HG03354 (cell line): ENCODE data around the gene TDRD10.
A peak's percentile ranks its signal among the peaks of the same experiment; 100 is the strongest.

Experiments
- ATAC-seq: cut with Tn5 transposase; IDR thresholded peaks from one replicate; pipeline ENCODE4 v1.9.1; 2021; ENCODE audit warnings: mild to moderate bottlenecking; ENCODE audit not compliant: unreplicated experiment, poor library complexity, severe bottlenecking

Gene TDRD10

DNA sequence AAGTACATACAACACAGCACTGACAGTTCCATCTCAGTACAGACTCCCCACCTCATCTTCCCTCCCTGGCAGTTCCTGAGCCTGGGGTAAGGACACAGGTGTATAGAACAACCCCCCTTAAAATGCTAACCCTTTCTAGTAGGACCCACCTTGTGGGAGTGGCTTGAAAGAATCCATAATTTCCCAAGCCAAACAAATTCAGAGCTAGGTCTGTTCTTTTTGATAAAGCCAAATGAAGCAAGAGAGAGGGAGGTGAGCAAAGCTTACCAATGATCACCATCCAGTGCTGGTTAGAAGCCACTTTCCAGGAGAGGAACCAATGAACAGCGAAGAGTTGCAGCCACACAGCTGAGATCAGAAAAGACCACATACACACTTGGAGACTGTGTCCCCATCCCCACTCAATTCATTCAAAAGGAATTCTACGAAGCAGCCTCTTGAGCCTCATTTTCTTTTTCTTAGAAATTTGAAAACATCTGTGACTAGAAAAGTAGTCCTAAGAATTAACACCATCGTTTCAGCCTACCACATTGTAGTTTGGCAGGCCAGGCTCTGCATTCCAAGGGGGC lies 47.3 kb downstream of the TDRD10 start:
- no peak for ATAC-seq

DNA sequence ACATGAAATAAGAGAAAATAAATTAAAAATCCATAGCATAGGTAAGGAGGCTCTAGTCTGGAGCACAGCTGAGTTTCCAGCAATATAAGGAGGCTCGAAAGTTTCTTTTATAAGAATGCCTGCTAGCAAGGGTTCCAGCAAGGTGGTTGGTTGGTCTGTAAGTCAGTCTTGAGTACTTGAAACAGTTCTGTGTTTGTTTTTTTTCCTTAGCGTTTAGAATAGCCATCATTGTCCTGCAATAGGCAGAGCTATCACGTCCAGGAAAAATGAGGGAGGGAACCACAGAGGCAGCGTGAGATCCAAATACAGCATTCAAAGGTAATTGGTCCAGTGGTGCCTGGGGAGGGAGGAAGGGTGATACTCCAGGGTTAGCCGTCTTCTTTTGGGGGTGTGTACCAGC lies 48.1 kb downstream of the TDRD10 start:
- no peak for ATAC-seq

DNA sequence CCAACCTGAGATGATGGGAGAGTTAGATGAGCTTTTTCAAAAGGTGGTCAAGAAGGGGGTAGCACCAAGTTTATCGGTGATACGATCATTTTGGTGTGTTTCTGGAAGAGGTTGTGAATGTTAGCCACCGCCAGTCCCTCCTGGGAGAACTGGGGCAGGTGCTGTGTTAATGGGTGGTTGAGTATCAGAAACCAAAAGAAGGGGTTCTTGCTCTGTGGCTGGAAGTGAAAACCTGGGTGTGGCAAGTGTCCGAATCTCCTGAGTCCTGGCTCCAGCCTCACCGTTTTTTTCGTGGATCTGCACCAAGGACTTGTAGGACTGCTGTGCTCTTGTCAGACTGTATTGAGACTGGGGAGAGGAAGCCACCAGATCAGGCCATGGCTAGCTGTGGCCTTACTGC lies 48.6 kb downstream of the TDRD10 start:
- ATAC-seq: no peak

DNA sequence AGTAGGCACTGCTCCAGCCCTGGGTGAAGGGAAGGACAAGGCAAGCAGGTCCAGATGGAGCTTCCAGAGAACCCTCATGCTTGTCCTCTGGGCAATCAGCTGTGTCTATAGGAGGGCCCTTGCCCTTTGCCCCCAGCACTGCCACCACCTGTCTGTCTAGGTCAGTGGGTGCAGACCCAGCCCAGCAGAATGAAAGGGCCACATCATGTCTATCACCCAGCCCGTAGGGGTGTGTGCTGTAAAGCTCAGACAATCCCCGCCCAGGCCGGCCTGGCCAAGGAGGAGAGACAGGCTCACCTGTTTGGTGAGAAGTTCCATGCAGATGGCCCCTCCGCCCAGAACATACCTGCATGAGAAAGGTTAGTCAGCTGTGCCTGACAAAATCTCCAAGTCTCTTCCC lies 49.5 kb downstream of the TDRD10 start:
- ATAC-seq: no peak

DNA sequence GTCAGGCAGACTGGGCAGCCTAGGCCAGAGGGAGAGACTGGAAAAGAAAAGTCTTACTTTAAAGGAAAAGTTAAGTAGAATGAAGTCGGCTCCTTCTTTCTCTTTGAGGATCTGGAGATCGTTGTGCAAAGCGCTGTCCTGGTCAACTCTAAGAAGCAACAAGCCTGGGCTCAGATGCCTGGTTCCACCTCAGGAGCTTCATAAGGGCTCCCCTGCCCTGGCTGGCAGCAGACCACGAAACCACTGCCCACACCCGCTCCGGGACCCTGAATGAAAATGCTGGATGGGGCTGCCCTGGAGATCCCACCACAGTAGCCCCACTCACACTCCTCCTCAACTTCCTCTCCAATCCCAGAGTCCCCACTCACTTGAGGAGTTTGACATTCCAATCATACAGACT lies 50.0 kb downstream of the TDRD10 start:
- ATAC-seq: no peak

DNA sequence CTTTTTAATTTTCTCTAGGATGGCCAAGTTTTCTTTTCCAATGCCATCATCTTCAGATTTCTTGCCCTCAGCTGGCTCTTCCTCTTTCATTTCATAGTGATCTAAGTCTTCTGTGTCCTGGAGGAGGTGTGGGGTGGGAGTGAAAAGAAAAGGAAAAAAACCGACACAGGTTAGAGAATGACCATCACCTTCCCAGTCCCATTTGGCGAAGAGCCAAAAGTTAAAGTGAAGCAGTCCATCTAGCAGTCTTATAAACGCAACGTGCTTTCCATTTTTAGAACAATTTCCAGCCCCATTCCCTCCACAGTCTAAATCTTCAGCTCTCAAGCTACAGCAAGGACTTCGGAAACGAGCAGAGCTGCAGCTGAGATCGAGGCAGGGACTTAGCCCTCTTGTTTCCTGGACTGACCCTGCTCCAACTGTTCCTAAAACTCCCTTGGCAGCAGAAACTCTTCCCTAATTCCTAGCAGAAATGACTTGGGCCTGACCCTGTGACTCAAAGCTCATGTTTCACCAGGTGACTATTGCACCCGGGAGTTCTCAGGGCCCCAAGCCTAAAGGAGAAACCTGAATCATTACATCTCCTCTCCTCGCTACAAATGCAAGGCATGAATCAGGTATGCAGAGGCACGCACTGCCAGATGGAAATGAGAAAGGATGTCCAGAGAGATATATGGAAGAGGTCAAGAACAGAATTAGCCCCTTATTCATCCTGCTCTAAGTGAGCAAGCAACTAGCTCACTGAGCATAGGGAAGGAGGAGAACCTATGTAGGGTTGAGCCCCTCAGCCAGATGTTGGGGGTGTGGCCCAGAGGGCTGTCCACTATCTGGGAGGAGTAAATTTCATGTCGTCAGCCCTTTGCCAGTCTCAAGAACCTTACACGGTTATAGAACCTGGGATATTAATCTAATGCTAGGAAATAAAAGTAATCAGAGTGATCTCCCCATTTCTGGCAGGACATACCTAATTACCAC lies 51.3 kb downstream of the TDRD10 start:
- ATAC-seq: no peak

DNA sequence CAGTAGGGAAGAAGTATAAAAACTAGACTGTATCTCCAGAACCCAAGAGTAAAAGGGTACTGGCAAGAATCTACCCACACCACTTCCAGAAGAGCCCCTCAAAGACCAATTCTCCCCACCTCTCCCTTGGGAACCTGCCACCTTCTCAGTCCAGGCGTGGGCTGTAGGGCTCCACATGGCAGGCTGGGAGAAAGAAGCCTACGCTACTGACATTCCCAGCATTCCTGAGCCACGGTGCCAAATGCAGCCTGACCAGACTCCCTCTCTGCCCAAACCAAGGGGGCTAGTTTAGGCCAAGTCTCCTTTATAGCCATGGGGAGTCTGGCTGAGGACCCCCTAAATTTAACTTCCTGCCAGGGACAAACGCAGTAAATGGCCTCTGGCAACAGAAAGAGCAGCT lies 54.4 kb downstream of the TDRD10 start:
- ATAC-seq: no peak

DNA sequence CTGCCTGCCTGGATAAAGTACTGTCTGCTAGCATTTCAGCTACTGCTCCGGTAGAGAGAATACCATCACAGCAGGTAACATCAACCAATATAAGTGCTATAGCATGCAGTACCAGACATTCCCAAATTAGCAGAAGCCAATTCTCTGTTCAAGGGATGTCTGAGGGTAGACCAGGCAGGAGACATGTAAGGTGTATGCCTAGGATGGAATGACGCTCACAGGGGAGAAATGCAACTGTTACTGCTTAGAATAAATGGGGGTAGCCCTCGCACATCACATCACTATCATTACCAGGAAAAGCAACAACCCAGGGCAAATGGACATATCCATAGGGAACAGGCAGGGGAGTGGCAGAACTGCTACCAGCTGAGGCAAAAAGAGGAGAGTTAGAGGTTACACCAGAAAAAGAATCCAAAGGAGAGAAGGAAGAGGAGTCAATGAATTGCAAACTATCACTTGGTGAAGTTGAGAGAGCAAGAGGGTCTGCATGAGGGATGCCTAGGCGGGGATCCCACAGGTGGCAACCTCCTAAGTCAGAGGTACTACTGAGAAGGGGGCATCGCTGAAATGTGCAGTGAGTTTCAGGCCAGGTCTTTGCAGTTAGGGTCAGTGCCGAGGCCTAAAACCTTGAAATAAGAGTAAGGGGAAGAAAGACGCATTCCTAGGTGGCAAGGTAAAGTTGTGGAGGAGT lies 55.4 kb downstream of the TDRD10 start:
- no peak for ATAC-seq

DNA sequence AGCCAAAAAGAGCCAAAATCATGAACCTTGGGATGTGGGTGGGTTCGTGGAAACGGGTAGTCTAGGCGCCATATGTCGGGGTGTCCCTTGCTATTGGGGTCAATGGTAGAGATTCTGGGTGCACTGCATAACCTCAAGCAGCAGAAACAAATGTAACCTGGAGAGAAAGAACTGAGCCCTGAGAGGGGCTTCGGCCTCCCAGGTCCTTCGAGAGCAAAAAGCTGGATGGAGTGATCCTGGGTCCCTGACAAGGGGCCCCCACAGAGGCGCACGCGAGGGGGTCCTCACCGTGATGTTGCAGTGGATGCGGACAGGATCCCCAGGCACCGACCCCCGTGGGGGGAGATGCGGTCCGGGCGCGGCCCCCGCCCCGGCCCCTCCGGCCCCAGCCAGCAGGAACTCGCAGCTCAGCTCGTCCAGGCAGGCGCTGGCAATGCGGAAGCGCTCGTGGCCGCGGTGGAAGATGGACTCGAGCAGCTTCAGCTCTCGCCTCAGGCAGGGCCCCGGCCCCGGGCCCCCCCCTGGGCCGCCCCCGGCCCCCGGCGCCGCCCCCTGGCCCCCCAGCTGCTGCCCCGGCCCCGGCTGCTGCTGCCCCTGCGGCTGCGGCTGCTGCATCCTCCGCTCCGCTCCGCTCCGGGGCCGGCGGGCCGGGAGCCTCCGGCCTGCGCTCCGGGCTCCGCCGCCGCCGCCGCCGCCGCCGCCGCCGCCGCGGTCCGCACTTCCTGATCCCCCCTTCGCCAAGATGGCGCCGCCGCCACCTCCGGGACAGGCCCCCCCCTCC lies 56.1 kb downstream of the TDRD10 start, which contains the start of gene UBE2Q1:
TSS of gene UBE2Q1 (minus strand) at position 724 of the 781 bp plus-strand sequence. CDS start at position 615, 109 bp downstream.
- ATAC-seq: peak; percentile 19

DNA sequence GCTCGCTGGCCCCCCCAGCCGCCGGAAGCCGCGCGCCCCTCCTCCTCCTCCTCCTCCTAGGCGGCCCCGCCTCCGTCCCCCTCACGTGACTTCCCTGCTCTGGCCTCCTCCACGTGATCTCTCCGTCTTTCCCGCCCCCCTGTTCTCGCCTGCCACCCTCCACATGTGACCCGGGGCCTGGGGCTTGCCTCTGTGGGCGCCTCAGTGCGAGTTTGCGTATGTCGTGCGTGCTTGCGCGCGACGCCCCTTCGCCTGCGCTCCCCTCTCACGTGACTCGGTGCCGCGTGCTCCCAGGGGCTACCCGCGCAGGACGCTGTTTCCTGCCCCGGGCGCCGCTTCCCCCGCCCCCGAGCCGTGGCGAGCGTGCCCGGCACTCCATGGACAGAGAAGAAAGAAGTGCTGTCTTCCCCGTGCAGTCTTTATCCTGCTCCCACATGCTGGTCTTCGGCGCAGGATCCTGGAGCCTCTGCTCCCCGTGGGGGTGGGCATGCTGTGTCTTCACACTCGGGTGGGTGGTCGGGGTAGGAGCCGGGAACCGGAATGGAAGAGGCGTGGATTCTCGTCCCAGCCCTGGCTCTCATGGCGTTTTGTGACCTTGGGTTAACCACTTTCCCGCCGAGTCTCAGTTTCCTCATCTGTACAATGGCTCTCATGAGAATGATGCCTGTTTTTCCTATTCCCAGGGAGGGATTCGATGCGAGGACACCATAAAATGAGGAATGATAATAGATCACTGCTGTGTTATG lies 56.9 kb downstream of the TDRD10 start:
- peak; percentile 87 for ATAC-seq

DNA sequence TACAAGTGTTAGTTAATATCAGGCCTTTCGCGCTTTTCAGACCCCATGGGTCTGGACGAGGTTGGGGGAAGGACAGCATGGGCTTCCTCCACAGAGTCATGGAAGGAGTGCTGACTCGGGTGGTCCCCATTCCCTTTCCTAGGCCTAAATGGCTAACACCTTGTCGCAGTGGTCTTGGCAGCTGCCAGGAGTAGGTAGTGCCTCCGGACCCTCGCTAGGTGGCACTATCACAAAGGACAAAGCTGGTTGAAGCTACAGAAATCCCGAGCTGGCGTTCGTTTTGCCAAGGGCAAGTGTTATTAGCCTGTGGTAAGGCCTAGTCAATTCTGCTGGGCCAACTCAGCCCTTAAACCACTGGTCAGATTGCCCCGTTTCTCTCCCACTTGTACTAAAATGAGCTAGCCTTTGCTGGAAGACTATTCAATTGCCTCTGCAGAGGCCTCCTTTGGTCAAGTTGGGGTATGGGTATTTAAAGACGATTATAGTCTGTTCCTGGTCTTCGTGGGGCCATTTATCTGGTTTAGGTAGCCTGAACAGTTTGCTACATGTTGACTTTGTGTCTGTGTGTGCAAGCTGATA lies 57.5 kb downstream of the TDRD10 start:
- peak; percentile 48 for ATAC-seq

DNA sequence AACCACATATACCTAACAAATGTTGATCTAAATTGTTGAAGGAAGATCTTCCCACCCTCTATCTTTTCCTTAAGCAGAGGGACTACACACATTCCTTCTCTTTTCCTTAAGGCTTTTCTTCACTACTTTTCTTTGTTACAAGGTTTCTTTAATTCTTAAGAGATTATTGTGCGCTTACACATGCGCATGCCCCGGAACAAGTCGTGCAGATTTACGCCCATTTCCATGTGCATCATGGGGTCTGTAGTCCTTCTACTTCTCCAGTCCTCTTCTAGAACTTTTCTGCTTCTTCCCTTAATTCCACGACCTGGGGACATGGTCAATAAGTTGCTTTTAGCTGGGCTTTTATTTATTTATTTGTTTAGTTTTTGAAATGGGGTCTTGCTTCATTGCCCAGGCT lies 63.9 kb downstream of the TDRD10 start:
- no peak for ATAC-seq

DNA sequence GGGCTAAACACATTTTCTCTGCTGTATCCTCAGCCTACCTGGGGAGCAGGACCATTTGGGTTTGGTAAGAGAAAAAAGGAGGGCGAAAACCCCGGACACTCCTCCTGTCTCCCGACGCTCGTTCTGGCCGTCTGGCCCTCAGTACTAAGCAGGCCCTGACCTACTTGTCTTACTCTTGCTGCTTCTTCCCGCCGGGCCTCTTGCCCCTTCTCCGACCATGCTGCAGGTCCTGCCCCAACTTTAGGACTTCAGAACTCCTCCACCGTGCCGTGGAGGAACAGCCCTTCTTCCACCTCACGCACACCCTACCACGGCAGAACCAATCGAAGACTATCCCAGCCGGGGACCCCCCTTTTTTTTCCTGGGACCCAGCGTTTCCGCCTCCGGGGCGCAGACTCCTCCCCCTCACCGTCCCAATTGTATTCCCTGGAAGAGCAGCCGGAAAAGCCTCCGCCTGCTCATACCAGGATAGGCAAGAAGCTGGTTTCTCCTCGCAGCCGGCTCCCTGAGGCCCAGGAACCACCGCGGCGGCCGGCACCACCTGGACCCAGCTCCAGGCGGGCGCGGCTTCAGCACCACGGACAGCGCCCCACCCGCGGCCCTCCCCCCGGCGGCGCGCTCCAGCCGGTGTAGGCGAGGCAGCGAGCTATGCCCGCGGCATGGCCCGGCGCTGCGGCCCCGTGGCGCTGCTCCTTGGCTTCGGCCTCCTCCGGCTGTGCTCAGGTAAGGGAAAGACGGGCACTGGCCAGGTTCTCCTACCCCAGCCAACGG lies 65.6 kb downstream of the TDRD10 start, which contains the start of gene CHRNB2:
TSS of gene CHRNB2 (plus strand) at position 393 of the 771 bp plus-strand sequence. CDS start at position 660, 267 bp downstream.
- ATAC-seq: no peak

DNA sequence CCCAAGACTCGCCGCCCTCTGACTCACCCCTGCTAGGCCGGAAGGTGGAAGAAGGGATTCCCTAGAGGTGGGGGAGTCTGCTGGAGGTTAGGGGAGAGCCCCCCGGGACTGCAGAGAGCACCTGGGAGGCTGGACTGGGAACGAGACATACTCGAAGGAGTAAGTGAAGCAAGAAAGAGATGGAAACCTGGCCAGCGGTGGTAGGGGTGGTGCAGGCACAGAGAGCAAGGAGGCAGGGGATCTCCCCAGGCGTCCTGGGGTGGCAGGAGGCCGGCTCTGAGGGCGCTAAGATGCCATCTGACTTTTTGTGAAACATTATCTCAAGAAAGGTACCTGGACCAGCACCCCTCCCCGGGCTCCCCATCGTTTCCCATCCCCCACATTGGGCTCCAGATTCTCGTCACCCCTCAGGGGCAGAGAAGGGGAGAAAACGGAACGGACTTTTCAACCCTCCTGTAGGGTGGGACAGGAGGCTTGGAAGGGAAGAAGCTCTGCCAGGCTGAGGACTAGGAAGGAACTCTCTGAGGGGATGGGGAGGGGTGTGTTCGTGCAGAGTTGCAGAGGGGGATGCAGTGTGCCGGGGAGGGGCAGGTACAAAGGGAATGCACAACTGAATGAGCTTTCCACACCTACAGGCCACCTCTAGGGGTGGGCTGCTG lies 66.3 kb downstream of the TDRD10 start:
- ATAC-seq: no peak

DNA sequence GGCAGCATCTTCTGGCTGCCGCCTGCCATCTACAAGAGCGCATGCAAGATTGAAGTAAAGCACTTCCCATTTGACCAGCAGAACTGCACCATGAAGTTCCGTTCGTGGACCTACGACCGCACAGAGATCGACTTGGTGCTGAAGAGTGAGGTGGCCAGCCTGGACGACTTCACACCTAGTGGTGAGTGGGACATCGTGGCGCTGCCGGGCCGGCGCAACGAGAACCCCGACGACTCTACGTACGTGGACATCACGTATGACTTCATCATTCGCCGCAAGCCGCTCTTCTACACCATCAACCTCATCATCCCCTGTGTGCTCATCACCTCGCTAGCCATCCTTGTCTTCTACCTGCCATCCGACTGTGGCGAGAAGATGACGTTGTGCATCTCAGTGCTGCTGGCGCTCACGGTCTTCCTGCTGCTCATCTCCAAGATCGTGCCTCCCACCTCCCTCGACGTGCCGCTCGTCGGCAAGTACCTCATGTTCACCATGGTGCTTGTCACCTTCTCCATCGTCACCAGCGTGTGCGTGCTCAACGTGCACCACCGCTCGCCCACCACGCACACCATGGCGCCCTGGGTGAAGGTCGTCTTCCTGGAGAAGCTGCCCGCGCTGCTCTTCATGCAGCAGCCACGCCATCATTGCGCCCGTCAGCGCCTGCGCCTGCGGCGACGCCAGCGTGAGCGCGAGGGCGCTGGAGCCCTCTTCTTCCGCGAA lies 69.4 kb downstream of the TDRD10 start:
- ATAC-seq: no peak

DNA sequence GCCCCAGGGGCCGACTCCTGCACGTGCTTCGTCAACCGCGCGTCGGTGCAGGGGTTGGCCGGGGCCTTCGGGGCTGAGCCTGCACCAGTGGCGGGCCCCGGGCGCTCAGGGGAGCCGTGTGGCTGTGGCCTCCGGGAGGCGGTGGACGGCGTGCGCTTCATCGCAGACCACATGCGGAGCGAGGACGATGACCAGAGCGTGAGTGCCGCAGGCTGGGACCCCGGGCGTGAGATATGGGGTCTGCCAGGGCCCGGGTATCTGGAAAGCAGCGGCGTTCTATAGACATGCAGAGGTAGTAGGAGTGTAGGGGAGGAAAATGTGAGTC lies 69.9 kb downstream of the TDRD10 start:
- ATAC-seq: no peak
